ENCODE measurements around the gene ITGB2. TPM values are rescaled to one million over a fixed set of nuclear protein-coding genes. Genes with fewer than 3 reads are reported as not detected.

Gene ITGB2
- total and polyA plus RNA-seq, 8 donors, result 7.7 to 404 (median 11.2) TPM

DNA sequence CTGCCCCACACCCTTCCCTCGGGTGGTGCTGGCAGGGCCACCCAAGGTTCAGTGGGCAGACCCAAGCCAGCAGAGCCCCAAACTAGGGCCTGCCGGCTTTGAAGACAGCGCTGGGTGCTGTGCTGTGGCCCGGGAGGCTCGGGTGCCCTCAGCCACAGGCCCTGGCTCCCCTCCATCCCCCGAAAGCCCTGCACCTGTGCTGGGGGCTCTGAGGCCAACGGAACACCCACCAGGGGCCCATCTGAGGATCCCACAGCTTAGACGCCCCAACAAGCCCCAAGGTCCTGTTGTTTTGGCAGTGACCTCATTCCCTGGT, 8.6 kb downstream of the ITGB2 start:
- TF ChIP-seq, protein P1, sequence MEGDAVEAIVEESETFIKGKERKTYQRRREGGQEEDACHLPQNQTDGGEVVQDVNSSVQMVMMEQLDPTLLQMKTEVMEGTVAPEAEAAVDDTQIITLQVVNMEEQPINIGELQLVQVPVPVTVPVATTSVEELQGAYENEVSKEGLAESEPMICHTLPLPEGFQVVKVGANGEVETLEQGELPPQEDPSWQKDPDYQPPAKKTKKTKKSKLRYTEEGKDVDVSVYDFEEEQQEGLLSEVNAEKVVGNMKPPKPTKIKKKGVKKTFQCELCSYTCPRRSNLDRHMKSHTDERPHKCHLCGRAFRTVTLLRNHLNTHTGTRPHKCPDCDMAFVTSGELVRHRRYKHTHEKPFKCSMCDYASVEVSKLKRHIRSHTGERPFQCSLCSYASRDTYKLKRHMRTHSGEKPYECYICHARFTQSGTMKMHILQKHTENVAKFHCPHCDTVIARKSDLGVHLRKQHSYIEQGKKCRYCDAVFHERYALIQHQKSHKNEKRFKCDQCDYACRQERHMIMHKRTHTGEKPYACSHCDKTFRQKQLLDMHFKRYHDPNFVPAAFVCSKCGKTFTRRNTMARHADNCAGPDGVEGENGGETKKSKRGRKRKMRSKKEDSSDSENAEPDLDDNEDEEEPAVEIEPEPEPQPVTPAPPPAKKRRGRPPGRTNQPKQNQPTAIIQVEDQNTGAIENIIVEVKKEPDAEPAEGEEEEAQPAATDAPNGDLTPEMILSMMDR (IDR thresholded peaks at IDR 0.05), result no peak
- Histone ChIP-seq H3K27ac (peak overlapping the region in 1 of 2 donors; percentile 88), H3K9me3 (no peaks in the 10 kb centered on the region), H3K27me3 (no peaks in the 10 kb centered on the region), H3K36me3 (peaks cover 0 to 22% of the 10 kb centered on the region in 2 donors), H3K4me1 (peaks cover 16 to 95% of the 10 kb centered on the region in 2 donors), H3K4me3 (peak overlapping the region in 1 of 2 donors; percentile 25)
- peak in 1 of 4 donors; percentile 74 for DNase-seq
- intact Hi-C loops (cut with DNase I), result no loop called here
- peak; percentile 3 for ATAC-seq

DNA sequence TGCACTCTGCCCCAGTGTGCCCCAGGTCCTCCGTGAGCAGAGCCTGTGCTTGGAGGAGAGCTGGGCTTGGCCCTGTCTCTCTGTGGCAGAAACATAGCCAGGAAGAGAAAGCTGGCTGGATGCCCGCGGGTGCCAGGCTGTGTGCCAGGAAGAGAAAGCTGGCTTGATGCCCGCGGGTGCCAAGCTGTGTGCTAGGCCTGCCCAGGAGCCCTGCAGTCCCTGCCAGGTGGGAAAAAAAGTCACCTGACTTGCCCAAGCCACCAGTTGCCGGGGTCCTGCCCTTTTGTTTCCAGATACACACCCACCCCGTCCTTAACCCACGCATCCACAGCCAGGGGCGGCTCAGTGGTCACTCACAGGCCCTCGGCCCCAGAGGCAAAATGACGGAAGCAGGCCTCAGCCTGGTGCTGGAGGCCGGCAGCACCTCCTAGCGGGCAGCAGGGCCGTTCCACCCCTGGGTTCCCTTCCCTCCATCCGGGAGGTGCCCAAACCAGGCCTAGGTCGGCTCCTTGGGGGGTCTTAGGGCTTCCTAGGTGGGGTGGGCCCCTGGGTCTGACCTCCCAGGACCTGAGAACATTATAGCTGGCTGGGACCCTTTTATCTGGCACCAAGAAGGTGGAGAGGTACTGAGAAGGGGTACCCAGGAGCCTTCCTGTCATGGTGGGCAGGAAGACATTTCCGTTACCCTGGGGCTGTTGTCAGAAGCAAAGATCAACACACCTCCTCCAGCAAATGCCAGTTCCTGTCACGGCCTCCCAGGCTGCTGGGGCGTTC, 9.1 kb downstream of the ITGB2 start:
- peaks cover 16 to 95% of the 10 kb centered on the region in 2 donors for H3K4me1 ChIP-seq
- H3K4me3 ChIP-seq, result peak overlapping the region in 1 of 2 donors; percentile 25
- H3K27me3 ChIP-seq, result no peaks in the 10 kb centered on the region
- ATAC-seq (peak; percentile 72), DNase-seq (peak in 2 of 4 donors; percentile 78 to 92)
- H3K27ac ChIP-seq, result peak overlapping the region; percentile 6 to 88
- TF ChIP-seq, protein P1 (IDR thresholded peaks at IDR 0.05), result peak; percentile 29 to 70
- intact Hi-C loops (cut with DNase I), result no loop called here
- H3K9me3 ChIP-seq, result no peaks in the 10 kb centered on the region
- peaks cover 0 to 27% of the 10 kb centered on the region in 2 donors for H3K36me3 ChIP-seq

DNA sequence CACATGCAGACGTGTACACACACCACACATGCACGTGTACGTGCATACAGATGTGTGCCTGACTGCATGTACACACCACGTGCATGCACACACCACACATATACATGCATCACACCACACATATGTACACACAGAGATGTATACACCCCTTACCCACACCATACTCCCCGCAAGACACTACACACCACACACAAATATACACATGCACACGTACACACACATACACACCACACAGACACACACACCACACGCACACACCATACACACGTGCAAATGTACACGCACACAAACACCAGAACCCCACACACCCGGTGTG, 9.7 kb downstream of the ITGB2 start:
- Histone ChIP-seq H3K9me3 (no peaks in the 10 kb centered on the region), H3K36me3 (peaks cover 0 to 31% of the 10 kb centered on the region in 2 donors), H3K27me3 (no peaks in the 10 kb centered on the region), H3K4me1 (peaks cover 16 to 95% of the 10 kb centered on the region in 2 donors), H3K27ac (peak overlapping the region in 1 of 2 donors; percentile 88), H3K4me3 (peak overlapping the region in 1 of 2 donors; percentile 25)
- ATAC-seq (no peak), DNase-seq (no peak)
- intact Hi-C loops (cut with DNase I), result no loop called here
- TF ChIP-seq, protein P1 (IDR thresholded peaks at IDR 0.05), result no peak

DNA sequence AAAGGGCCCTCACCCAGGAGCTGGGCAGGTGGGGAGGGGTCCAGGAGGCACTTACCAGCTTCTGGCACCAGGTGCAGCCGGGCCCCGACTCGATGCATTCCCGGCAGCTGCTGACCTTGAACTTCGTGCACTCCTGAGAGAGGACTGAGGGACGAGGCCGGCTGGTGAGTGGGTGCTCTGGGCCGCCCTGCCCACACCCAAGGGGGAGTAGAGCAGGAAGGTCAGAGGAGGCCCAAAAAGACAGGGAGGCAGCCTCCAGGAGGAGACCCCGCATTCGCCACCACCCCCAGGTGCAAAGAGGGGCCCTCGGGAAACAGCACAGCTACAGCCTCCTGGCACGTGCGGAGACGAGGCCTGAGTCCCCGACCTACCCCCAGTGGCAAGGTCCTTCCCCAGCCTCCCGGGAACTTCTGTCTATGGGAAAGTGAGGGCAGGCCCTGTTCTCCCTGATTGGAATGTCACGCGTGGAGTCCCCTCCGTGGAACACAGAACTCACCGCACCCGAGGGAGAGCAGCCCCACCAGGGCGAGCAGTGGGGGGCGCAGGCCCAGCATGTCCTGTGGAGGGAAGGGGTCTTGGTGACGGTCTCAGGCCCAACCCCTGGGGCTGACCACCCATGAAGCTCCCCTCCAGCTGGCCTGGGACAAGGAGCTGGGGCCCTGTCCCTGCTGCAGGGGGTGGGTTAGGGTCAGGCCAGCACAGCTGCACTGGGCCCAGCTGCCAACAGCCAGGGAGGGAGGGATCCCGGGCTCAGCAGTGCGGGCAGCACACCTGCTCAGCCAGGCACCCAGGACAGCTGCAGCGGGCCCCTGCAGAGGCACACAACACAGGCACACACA, 10.3 kb downstream of the ITGB2 start:
- peak in 1 of 4 donors; percentile 69 for DNase-seq
- TF ChIP-seq, protein P1 (IDR thresholded peaks at IDR 0.05), result no peak
- no peak overlapping the region for H3K4me3 ChIP-seq
- no peaks in the 10 kb centered on the region for H3K9me3 ChIP-seq
- peaks cover 0 to 34% of the 10 kb centered on the region in 2 donors for H3K36me3 ChIP-seq
- intact Hi-C loops (cut with DNase I), result no loop called here
- H3K27me3 ChIP-seq, result no peaks in the 10 kb centered on the region
- H3K4me1 ChIP-seq, result peaks cover 16 to 94% of the 10 kb centered on the region in 2 donors
- H3K27ac ChIP-seq, result peak overlapping the region in 1 of 2 donors; percentile 83
- ATAC-seq, result no peak

DNA sequence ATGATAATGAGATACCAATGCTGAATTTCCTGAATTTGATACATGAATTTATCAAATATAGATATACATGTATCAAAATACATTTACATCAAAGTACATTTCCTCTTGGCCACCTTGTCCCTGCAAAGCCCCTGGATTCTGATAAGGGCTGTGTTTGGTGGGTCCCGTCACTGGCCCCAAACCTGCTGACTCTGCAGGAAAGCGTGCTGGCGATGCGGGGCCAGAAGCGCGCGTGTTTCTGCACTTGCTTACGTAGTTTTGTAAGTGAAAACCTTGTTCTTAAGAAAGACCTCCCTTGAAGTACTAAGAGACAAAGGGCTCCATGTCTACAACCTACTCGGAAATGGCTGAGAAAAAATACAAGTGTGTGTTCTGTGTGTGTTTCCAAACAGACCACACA, 11.0 kb downstream of the ITGB2 start:
- Histone ChIP-seq H3K36me3 (peaks cover 0 to 42% of the 10 kb centered on the region in 2 donors), H3K27ac (peak overlapping the region in 1 of 2 donors; percentile 83), H3K4me3 (no peak overlapping the region), H3K27me3 (no peaks in the 10 kb centered on the region), H3K4me1 (peaks cover 16 to 94% of the 10 kb centered on the region in 2 donors), H3K9me3 (no peaks in the 10 kb centered on the region)
- DNase-seq, result peak in 1 of 4 donors; percentile 53
- intact Hi-C loops (cut with DNase I), result no loop called here
- ATAC-seq, result no peak
- TF ChIP-seq, protein P1 (IDR thresholded peaks at IDR 0.05), result no peak

All from left lung (tissue), 10 donors.